ENCODE results near the gene SFPQ. TPM values are rescaled to one million over a fixed set of nuclear protein-coding genes. Genes with fewer than 3 reads are reported as not detected.

Gene SFPQ
- total RNA-seq, 3 donors from 2014 or later (not counting 1 experiment from before 2014, with no cell fraction given): 492 to 594 (median 558) TPM

DNA sequence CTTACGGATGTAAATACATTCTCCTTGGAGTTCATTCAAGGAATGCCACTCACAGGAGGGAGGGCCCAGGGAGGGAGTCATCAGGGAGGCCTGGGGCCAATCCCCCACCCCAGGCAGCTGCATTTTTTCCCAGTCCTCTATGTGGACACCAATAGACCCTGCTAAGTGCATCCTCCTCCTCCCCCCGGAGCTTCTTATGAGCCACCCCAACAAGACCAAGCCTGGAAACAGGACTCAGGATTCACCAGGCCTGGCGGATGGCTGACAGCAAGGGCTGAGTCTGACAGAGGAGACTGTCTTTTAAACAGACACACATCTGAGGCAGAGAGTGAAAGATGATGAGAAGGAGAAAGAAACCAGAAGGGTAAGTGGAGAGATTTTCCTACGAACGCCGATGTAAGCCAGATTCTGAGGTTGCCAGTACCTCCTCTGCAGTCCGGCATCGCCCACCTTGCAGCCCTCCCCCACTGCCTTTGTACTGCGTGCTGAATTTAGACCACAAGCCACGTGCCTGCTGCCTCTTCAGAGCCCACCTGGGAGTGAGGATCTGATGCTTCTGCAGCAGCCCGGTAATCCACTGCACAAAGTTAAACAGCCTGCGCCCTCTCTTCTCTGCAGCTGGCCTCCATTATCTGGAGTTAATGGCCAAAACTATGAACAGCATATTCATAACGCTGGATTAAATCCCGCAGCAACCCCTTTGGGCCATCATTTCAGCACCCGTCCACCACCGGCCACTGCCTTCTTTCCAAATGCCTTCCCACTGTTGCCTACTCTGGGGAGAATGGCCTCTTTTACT is 17.6 kb upstream of the SFPQ start:
- no peak overlapping the region for H3K4me3 ChIP-seq (ENCODE audit: low read length)
- DNase-seq (no peak), ATAC-seq (no peak)
- no peaks in the 10 kb centered on the region for H3K4me1 Mint-ChIP-seq
- intact Hi-C loops (cut with micrococcal nuclease): no loop called here
- no peak overlapping the region for H3K27ac ChIP-seq (ENCODE audit: low read length)
- H3K4me1 ChIP-seq (ENCODE audit: control insufficient read depth, insufficient read depth, low read length): no peaks in the 10 kb centered on the region
- H3K36me3 ChIP-seq (ENCODE audit: control insufficient read depth, insufficient read depth, low read length): no peaks in the 10 kb centered on the region
- no peaks in the 10 kb centered on the region for H3K9me3 ChIP-seq (ENCODE audit: control insufficient read depth, insufficient read depth, low read length)
- H3K27me3 ChIP-seq (ENCODE audit: control insufficient read depth, insufficient read depth, low read length): no peaks in the 10 kb centered on the region
- H3K27me3 Mint-ChIP-seq (ENCODE audit: low read depth in 2 of 2): peaks cover 0 to 7% of the 10 kb centered on the region in 2 donors
- H3K4me3 Mint-ChIP-seq: no peak overlapping the region
- no peak overlapping the region for H3K27ac Mint-ChIP-seq
- TF ChIP-seq, protein P1, sequence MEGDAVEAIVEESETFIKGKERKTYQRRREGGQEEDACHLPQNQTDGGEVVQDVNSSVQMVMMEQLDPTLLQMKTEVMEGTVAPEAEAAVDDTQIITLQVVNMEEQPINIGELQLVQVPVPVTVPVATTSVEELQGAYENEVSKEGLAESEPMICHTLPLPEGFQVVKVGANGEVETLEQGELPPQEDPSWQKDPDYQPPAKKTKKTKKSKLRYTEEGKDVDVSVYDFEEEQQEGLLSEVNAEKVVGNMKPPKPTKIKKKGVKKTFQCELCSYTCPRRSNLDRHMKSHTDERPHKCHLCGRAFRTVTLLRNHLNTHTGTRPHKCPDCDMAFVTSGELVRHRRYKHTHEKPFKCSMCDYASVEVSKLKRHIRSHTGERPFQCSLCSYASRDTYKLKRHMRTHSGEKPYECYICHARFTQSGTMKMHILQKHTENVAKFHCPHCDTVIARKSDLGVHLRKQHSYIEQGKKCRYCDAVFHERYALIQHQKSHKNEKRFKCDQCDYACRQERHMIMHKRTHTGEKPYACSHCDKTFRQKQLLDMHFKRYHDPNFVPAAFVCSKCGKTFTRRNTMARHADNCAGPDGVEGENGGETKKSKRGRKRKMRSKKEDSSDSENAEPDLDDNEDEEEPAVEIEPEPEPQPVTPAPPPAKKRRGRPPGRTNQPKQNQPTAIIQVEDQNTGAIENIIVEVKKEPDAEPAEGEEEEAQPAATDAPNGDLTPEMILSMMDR (IDR thresholded peaks at IDR 0.05): no peak
- 74% methylated on average over 16 of the region's 16 CpGs for WGBS (ENCODE audit: insufficient coverage)
- H3K9me3 Mint-ChIP-seq: no peaks in the 10 kb centered on the region
- H3K36me3 Mint-ChIP-seq: no peaks in the 10 kb centered on the region

DNA sequence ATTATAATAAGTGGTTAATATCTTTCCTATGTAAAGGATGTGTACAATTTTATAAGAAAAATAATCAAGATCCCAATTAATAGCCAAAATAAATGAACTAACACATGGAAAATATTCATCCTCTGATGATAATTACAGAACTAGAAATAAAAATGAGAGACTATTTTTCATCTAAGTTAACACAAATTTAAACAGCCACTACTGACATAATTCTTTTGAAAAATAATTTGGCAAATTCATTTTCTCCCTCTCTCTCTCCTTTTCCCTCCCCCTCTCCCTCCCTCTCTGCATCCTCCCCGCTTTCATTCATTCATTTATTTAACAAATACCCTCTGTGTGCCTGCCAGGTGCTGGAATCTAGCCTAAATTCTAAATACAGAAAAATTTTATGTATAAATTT is 10.3 kb upstream of the SFPQ start:
- 100% methylated on average over 1 of the region's 1 CpG for WGBS (ENCODE audit: insufficient coverage)
- intact Hi-C loops (cut with micrococcal nuclease): no loop called here
- H3K27ac Mint-ChIP-seq: no peak overlapping the region

DNA sequence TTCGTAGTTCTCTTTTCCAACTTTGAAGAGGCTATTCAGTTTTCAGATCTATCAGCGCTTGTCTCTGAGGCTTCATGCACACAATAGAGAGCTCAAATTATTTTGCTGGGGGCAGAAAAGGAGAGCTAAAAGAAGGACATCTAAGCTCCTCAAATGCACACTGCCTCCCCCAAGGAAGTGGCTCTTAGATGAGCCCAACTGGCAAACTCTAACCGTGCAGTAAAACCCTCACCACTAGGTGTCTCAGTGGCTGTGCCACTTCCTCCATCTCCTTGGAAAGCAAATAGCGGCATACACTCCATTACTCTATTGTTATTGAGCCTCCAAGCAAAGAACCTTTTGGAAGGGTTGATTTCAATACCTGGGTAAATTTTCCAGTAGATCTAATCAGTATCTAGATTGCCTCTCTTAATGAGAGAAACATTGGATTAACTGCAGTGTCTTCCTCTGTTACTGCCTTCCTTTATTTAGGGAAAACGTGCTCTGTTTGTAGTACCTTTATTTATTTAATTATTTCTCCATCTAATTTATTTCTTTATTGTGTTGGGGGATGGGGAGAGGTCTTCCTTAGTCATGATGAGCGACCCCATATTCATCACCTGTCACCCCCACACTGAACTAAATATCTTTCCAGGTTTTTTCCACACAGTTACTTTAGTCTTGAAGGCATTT is 9.2 kb upstream of the SFPQ start:
- peaks cover 2% of the 10 kb centered on the region for H3K27me3 ChIP-seq (ENCODE audit: control insufficient read depth, insufficient read depth, low read length)
- intact Hi-C loops (cut with micrococcal nuclease): loop anchor here (1.0 kb wide), 1 partner anchor 96 kb away; no protein-coding TSS in a partner anchor
- Mint-ChIP-seq H3K36me3 (no peaks in the 10 kb centered on the region), H3K4me3 (no peak overlapping the region), H3K27me3 (ENCODE audit: low read depth in 2 of 2) (peaks cover 8 to 9% of the 10 kb centered on the region in 2 donors), H3K27ac (no peak overlapping the region), H3K4me1 (peaks cover 7% of the 10 kb centered on the region in 2 donors), H3K9me3 (no peaks in the 10 kb centered on the region)
- H3K4me3 ChIP-seq (ENCODE audit: low read length): no peak overlapping the region
- peak; percentile 43 to 87 for DNase-seq
- TF ChIP-seq, protein P1 (IDR thresholded peaks at IDR 0.05): peak; percentile 83
- H3K4me1 ChIP-seq (ENCODE audit: control insufficient read depth, insufficient read depth, low read length): no peaks in the 10 kb centered on the region
- H3K9me3 ChIP-seq (ENCODE audit: control insufficient read depth, insufficient read depth, low read length): no peaks in the 10 kb centered on the region
- H3K27ac ChIP-seq (ENCODE audit: low read length): no peak overlapping the region
- no peaks in the 10 kb centered on the region for H3K36me3 ChIP-seq (ENCODE audit: control insufficient read depth, insufficient read depth, low read length)
- ATAC-seq: peak; percentile 95 to 100 (median 100)
- WGBS (ENCODE audit: insufficient coverage): 26% methylated on average over 3 of the region's 6 CpGs

More for the DNA sequence above, 10.3 kb upstream of the SFPQ start:
- Histone ChIP-seq H3K4me1 (ENCODE audit: control insufficient read depth, insufficient read depth, low read length) (no peaks in the 10 kb centered on the region), H3K9me3 (ENCODE audit: control insufficient read depth, insufficient read depth, low read length) (no peaks in the 10 kb centered on the region), H3K4me3 (ENCODE audit: low read length) (no peak overlapping the region), H3K27ac (ENCODE audit: low read length) (no peak overlapping the region), H3K27me3 (ENCODE audit: control insufficient read depth, insufficient read depth, low read length) (peaks cover 2% of the 10 kb centered on the region), H3K36me3 (ENCODE audit: control insufficient read depth, insufficient read depth, low read length) (no peaks in the 10 kb centered on the region)
- H3K4me1 Mint-ChIP-seq: peaks cover 7% of the 10 kb centered on the region in 2 donors
- DNase-seq: no peak
- no peaks in the 10 kb centered on the region for H3K36me3 Mint-ChIP-seq
- no peak for ATAC-seq
- TF ChIP-seq, protein P1 (IDR thresholded peaks at IDR 0.05): no peak
- H3K4me3 Mint-ChIP-seq: no peak overlapping the region
- H3K27me3 Mint-ChIP-seq (ENCODE audit: low read depth in 2 of 2): peaks cover 8 to 9% of the 10 kb centered on the region in 2 donors
- H3K9me3 Mint-ChIP-seq: no peaks in the 10 kb centered on the region
